ENCODE measurements around the gene AP2M1.

AP2M1 gene

DNA sequence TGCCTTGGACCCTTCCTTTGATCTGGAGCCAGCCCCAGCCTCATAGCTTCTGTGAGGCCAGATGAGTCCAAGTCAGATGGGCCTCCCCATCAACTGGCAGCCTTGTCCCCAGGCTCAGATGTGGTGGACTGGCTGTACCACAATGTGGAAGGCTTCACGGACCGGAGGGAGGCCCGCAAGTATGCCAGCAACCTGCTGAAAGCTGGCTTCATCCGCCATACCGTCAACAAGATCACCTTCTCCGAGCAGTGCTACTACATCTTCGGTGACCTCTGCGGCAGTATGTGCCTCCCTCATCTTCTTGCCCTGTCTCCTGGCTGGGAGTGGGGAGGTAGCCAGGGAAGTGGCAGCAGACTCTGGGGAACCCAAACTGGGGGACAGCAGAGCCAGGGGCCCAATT lies 6.9 kb upstream of the AP2M1 start:
- Histone ChIP-seq H3K4me2 (ENCODE audit: low read depth, low read length, poor library complexity, severe bottlenecking) (no peak overlapping the region), H3K79me2 (ENCODE audit: insufficient read depth, low read length) (peaks cover 14% of the 10 kb centered on the region; the same call in 1 of the 2 replicates), H3F3A (ENCODE audit: low read depth) (no peaks in the 10 kb centered on the region)

DNA sequence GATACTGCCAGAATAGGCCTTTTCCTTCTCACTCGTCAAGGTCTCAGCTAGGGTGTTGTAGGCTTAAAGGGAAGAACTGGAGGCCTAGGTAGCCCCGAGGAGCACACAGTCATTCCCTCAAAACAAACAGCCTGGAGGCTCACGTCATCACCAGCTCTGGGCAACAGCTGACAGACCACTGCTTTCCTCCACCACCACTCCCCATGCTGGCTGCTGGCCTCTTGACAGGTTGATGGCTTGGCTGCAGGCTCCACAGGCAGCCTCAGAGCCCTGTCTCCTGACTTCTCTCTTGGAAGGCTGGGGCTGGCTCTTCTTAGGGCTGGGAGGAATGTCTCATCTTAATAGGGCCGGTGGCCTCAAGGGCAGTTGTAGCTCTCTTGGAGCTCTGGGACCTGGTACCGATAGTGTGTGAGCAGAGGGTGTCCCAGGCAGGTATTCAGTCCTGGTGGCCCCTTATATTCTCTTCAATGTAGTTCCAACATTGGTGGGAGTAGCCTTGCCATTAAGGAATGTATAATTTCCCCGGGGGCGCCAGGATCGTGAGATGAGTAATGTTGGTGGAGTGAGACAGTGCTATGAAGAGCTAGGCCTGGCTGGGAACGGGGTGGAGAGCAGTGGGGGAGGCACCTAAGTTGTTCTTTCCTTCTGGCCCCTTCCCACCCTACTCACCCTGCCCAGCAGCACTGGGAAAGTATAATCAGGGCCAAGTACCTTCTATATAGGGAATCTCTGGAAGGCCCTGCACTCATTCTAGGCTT lies 6.1 kb upstream of the AP2M1 start:
- H2AFZ ChIP-seq (ENCODE audit: low read length), result no peak overlapping the region
- H3K4me1 ChIP-seq (ENCODE audit: insufficient read depth, low read length, poor library complexity, severe bottlenecking), result peaks cover 4% of the 10 kb centered on the region
- no peaks in the 10 kb centered on the region for H3K27me3 ChIP-seq (ENCODE audit: insufficient read depth, low read length, poor library complexity, severe bottlenecking)
- H3K4me2 ChIP-seq (ENCODE audit: low read depth, low read length, poor library complexity, severe bottlenecking), result no peak overlapping the region
- H3K36me3 ChIP-seq (ENCODE audit: insufficient read depth, low read length), result peaks cover 76% of the 10 kb centered on the region; the same call in 1 of the 2 replicates
- H3K9me2 ChIP-seq (replicated peaks; ENCODE audit: low read depth, low read length), result no peaks in the 10 kb centered on the region
- H3K9me3 ChIP-seq (ENCODE audit: insufficient read depth, low read depth, low read length), result no peaks in the 10 kb centered on the region
- no peak overlapping the region for H3K9ac ChIP-seq (ENCODE audit: low read depth, low read length, poor library complexity, severe bottlenecking)
- H3F3A ChIP-seq (ENCODE audit: low read depth), result no peaks in the 10 kb centered on the region
- H3K79me2 ChIP-seq (ENCODE audit: insufficient read depth, low read length), result peaks cover 7% of the 10 kb centered on the region; the same call in 1 of the 2 replicates
- TF ChIP-seq EZH2phosphoT487 (IDR thresholded peaks at IDR 0.05; ENCODE audit: borderline replicate concordance), result no peak
- TF ChIP-seq CTCF (conservative IDR thresholded peaks at IDR 0.05; ENCODE audit: low read length), result no peak
- no peak overlapping the region for H3K4me3 ChIP-seq (ENCODE audit: low read length, poor library complexity, severe bottlenecking)
- peaks cover 3% of the 10 kb centered on the region for H4K20me1 ChIP-seq (ENCODE audit: insufficient read depth, low read length, poor library complexity, severe bottlenecking)

More for the DNA sequence above, 6.9 kb upstream of the AP2M1 start:
- Histone ChIP-seq H3K4me1 (ENCODE audit: insufficient read depth, low read length, poor library complexity, severe bottlenecking) (peaks cover 4% of the 10 kb centered on the region), H3K9me2 (replicated peaks; ENCODE audit: low read depth, low read length) (no peaks in the 10 kb centered on the region), H4K20me1 (ENCODE audit: insufficient read depth, low read length, poor library complexity, severe bottlenecking) (peaks cover 3% of the 10 kb centered on the region), H3K27me3 (ENCODE audit: insufficient read depth, low read length, poor library complexity, severe bottlenecking) (no peaks in the 10 kb centered on the region), H3K4me3 (ENCODE audit: low read length, poor library complexity, severe bottlenecking) (no peak overlapping the region), H2AFZ (ENCODE audit: low read length) (no peak overlapping the region), H3K36me3 (ENCODE audit: insufficient read depth, low read length) (peaks cover 76% of the 10 kb centered on the region; the same call in 1 of the 2 replicates), H3K9me3 (ENCODE audit: insufficient read depth, low read depth, low read length) (no peaks in the 10 kb centered on the region), H3K9ac (ENCODE audit: low read depth, low read length, poor library complexity, severe bottlenecking) (no peak overlapping the region)
- no peak for TF ChIP-seq CTCF (conservative IDR thresholded peaks at IDR 0.05; ENCODE audit: low read length)
- no peak for TF ChIP-seq EZH2phosphoT487 (IDR thresholded peaks at IDR 0.05; ENCODE audit: borderline replicate concordance)

DNA sequence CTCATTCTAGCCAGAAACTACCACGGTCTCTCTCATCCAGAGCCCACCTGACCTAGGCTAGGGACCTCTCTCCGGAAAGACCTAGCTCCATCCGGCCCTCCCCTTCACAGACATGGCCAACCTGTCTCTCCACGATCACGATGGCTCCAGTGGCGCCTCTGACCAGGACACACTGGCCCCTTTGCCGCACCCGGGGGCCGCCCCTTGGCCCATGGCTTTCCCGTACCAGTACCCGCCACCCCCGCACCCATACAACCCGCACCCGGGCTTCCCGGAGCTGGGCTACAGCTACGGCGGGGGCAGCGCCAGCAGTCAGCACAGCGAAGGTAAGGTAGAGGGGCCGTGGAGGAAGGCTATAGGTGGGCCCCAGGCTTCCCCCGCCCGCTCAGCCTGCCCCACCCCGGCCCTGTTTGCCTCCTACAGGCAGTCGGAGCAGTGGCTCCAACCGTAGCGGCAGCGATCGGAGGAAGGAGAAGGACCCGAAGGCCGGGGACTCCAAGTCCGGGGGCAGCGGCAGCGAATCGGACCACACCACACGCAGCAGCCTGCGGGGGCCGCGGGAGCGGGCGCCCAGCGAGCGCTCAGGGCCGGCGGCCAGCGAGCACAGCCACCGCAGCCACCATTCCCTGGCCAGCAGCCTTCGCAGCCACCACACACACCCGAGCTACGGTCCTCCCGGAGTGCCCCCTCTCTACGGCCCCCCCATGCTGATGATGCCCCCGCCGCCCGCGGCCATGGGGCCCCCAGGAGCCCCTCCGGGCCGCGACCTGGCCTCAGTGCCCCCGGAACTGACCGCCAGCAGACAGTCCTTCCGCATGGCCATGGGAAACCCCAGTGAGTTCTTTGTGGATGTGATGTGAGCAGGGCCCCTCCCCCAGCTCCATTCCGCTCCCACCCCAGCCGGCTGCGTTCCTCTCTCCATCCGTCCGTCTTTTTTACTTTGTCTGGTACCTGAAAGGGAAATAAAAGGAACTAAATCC lies 4.5 kb upstream of the AP2M1 start:
- no peaks in the 10 kb centered on the region for H4K20me1 ChIP-seq (ENCODE audit: insufficient read depth, low read length, poor library complexity, severe bottlenecking)
- H2AFZ ChIP-seq (ENCODE audit: low read length), result no peak overlapping the region
- H3K9me3 ChIP-seq (ENCODE audit: insufficient read depth, low read depth, low read length), result no peaks in the 10 kb centered on the region
- no peak overlapping the region for H3K4me3 ChIP-seq (ENCODE audit: low read length, poor library complexity, severe bottlenecking)
- H3K36me3 ChIP-seq (ENCODE audit: insufficient read depth, low read length), result peaks cover 61% of the 10 kb centered on the region; the same call in 1 of the 2 replicates
- H3F3A ChIP-seq (ENCODE audit: low read depth), result no peaks in the 10 kb centered on the region
- H3K4me1 ChIP-seq (ENCODE audit: insufficient read depth, low read length, poor library complexity, severe bottlenecking), result peaks cover 5% of the 10 kb centered on the region
- no peak overlapping the region for H3K4me2 ChIP-seq (ENCODE audit: low read depth, low read length, poor library complexity, severe bottlenecking)
- H3K9me2 ChIP-seq (replicated peaks; ENCODE audit: low read depth, low read length), result no peaks in the 10 kb centered on the region
- peaks cover 4% of the 10 kb centered on the region for H3K79me2 ChIP-seq (ENCODE audit: insufficient read depth, low read length)
- H3K9ac ChIP-seq (ENCODE audit: low read depth, low read length, poor library complexity, severe bottlenecking), result no peak overlapping the region
- H3K27me3 ChIP-seq (ENCODE audit: insufficient read depth, low read length, poor library complexity, severe bottlenecking), result no peaks in the 10 kb centered on the region
- TF ChIP-seq EZH2phosphoT487 (IDR thresholded peaks at IDR 0.05; ENCODE audit: borderline replicate concordance) (no peak), CTCF (conservative IDR thresholded peaks at IDR 0.05; ENCODE audit: low read length) (no peak)
